Inferior parietal cortex (tissue), 1 donor: ENCODE data around the gene PSME1.
A peak's percentile ranks its signal among the peaks of the same experiment; 100 is the strongest.

Source experiments
- DNase-seq: peaks from one replicate; pipeline ENCODE4 v3.0.0-alpha.2; 2016; ENCODE audit errors: extremely low spot score

The PSME1 gene

DNA sequence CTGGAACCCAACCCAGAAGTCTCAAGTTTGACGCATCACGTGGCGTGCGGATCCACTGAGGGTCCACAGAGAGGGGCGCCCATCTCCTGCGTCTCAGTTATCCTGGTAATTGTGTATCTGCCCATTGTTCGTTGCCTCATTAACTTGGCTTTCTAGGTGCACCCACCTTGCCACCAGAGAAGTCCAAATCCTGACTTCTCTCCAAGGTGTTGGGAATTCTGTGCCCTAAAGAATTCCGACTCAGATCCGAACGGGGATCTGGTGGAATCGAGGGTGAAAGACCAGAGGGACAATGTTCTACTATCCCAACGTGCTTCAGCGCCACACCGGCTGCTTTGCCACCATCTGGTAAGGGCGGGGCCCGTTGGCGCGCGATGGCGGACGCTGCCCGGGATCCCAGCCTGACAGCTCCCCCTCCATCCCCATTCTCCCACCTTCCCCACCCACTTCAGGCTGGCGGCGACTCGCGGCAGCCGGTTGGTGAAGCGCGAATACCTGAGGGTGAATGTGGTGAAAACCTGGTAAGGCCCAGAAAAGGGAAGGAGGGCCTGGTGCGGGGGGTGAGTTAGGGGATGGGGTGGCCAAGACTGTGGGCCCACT is 36.4 kb downstream of the PSME1 start:
- no peak for DNase-seq

DNA sequence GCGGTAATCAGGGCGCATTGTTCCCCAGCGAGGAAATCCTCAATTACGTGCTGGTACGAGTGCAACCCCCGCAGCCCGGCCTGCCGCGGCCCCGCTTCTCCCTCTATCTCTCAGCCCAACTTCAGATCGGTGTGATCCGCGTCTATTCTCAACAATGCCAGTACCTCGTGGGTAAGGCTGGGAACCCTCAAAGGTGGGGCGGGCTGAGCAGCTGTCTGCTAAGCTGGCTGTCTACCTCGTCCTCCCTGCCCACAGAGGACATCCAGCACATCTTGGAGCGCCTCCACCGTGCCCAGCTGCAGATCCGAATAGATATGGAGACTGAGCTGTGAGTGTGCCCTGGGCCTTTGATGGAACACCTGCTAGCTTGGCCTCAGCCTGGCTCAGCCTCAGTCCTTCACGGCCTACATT is 36.9 kb downstream of the PSME1 start:
- no peak for DNase-seq

DNA sequence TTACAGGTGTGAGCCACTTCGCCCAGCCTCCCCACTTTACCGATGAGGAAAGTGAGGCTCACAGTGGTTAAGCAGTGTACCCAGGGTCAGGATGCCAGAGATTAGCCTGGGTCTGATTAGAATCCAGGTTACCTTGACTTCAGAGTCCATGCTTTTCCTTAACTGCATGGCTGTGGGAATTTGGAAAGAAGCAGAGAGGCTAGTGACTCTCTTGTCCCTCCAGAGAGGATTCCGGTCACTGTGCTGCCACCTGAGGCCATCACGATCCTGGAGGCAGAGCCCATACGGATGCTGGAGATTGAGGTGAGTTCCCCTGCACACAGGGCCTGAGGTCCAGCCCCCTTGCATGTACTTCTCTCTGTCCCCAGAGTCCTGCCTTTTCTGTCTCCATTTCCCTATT is 40.6 kb downstream of the PSME1 start:
- DNase-seq = no peak

DNA sequence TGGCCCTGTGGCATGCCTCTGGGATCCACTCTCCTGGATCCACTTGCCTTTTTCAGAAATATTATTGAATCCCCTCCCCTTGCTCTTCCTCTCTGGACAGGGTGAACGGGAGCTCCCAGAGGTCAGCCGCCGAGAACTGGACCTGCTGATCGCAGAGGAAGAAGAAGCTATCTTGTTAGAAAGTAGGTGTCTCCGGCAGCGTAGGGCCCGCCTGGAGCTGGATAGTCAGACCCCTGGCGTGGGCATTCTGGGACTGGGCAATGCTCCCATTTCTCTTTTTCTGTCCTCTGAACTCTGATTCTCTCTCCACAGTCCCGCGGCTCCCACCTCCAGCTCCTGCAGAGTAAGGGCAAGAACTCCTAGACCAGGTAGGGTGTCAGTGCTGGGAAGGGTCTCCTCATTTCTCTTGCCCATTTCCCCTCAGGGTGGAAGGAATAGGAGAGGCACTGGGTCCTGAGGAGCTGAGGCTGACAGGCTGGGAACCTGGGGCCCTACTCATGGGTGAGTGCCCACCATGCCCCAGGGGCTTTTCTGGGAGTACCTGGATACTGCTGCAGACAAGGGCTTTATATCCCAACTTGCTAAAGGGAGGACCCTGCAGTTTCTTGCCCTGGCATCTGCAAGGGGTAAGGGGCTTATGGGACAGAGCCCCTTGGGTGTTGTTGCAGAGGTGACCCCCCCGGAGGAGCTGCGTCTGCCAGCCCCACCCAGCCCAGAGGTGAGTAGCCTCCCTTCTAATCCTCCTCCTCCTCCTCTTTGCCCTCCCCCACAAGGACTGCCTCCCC is 41.2 kb downstream of the PSME1 start:
- no peak for DNase-seq

DNA sequence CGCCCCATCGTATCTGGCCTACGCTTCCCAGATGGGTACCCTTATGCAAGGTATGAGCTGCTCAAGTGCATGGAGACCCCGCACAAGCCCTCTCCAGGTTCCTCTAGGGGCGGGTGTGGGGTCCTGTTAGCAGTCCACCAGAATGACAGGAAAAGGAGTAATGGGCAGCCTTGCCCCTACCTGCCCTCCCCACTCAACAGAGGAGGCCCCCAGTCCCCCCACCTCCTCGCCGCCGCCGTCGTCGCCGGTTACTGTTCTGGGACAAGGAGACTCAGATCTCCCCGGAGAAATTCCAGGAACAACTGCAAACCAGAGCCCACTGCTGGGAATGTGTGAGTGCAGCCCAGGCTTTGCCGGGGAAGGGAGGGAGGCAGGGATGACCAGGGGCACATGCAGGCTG is 41.9 kb downstream of the PSME1 start:
- DNase-seq = no peak

- DNase-seq = no peak
These were observed 42.6 kb downstream of the PSME1 start for GRCh38 chr14:24178399-24179178.

- DNase-seq = no peak
These were observed 43.4 kb downstream of the PSME1 start for GRCh38 chr14:24179294-24179960.

GRCh38 chr14:24179961-24180796 is 44.2 kb downstream of the PSME1 start:
- peak; percentile 63 for DNase-seq

- DNase-seq = no peak
These were observed 45.5 kb downstream of the PSME1 start for GRCh38 chr14:24181371-24182077.

DNA sequence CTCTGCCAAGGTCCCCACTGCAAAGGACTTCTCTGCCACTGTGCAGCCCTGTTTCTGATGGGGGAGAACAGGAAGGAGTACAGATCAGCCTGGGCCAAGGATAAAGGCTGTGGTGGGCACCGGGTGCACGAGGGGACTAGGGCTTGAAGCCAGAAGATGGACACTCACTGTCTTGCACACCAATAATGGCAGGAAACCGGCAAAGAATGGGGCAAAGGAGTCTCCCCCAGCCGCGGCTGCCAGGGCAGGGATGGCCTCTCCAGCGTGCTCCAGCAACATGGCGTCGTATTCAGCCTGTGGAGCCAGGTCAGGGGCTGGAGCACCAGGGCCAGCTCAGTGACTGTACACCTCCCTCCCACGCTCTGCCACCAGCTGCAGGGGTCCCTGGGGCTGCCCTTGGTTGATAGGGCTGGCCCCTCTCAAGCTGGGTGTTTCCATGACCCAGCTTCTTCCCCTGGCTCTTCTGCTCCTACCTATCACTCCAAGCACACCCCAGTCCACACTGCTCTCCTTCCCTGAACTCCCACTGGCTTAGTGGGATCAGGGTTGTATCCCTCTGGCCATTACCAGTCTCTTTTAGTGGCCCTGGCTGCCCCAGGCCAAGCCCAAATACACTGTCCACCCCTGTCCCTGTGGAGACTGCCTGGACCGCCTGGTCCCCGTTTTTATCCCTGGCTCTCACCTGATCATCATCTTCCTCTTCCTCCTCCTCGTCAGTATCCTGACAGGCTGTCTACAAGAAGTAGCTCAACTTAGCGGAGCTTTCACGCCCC is 46.3 kb downstream of the PSME1 start:
- no peak for DNase-seq

GRCh38 chr14:24183014-24183481 is 47.1 kb downstream of the PSME1 start:
- no peak for DNase-seq

DNA sequence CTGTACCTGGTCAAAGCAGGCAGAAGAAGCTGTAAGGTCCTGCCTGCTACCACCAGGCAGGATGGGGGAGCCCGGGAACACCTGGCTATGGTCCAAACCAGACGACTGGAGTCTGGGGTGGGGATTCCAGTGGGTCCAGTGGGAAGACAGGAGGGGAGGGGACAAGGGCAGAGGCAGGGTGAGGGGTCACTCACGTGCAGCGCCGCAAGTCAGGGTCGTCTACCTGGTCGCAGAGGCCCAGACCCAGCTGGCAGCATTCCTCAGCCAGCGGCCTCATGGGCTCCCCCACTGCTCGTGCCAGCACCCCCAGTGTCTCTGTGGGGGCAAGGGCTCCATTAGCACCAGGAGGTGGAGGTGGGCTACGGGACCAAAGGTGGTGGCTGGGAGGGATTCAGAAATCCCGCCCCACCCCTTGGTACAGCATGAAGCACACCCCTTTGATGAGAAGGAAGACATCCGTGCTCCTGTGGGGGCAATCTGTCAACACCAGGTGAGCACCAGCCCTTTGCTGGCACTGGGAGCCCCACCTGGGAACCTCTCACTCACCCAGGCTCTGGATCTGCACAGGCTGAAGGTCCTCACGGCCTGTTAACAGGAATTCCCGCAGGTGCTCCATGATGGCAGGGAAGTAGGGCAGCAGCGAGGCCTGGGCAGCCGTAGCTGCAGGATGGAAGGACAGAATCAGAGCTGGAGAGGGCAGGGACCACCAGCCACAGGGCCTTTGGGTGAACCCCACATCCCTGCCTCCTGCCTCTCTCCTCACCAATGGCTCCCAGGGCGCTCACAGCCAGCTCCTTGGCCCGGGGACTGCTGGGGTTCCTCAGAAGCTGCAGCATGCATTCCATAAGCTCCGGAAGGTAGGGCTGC is 48.3 kb downstream of the PSME1 start:
- no peak for DNase-seq

DNA sequence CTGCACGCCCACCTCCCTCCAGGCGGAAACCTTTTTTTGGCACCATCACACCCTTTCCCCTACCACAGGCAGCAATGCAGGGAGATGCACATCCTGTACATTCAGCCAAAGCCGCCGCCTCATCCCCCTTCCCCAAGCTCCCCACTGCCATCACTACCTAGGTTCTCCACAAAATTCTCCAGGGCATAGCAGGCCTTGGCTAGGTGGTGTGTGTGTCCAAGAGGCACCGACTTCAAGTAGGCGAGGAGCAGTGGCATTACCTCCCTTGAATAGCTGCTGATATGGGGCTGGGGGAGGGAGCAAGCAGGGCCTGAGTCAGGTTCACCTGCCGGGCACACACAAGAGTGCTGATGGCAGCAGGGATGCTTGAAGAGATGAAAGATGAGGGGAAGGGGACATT is 49.0 kb downstream of the PSME1 start:
- DNase-seq = no peak

DNA sequence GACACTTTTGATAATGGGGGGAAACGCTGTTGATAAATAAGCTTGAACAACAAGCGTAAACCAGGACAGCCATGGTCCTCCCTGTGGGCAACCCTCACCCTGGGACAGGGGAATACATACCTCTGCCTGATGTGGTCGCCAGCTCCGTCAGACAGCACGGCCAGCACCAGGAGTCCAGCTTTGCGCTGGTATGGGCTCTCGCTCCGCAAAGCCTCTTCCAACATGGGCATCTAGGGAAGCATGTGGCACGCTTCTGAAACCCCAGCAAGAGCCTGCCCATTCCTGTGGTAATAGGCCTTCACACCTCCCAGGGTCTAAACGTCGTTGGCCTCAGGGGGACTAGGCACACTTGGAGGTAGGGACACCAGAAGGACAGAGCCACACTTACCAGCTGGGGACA is 49.7 kb downstream of the PSME1 start:
- no peak for DNase-seq

- DNase-seq = no peak
These were observed 51.0 kb downstream of the PSME1 start for GRCh38 chr14:24186831-24187538.

GRCh38 chr14:24187539-24187915 is 51.5 kb downstream of the PSME1 start:
- DNase-seq = no peak
